ENCODE measurements around the gene FDXR.

GRCh38 chr17:74916851-74917199, 44.0 kb upstream of the FDXR start:
- TF ChIP-seq POLR2A (IDR thresholded peaks at IDR 0.05) (no peak), CTCF (IDR thresholded peaks at IDR 0.05) (no peak)
